Measurements from ENCODE around the gene MRPS18A. TPM values are rescaled to one million over a fixed set of nuclear protein-coding genes. Genes with fewer than 3 reads are reported as not detected.

MRPS18A gene
- total and polyA plus RNA-seq, 2 of the 13 experiments (the other 11 are each of a cell fraction or from before 2014, with no cell fraction given), result 87.8 to 89.1 TPM

GRCh38 chr6:43635387-43636307, 51.9 kb downstream of the MRPS18A start, which contains the start of gene MAD2L1BP (continued):
- TF ChIP-seq ARID4A (CRISPR knock-in tag; IDR thresholded peaks at IDR 0.05; ENCODE audit: borderline replicate concordance), result peak; percentile 95
- peak; percentile 87 for TF ChIP-seq IKZF4 (CRISPR knock-in tag; IDR thresholded peaks at IDR 0.05; ENCODE audit: borderline replicate concordance, low read depth, not compliant biosample characterization)
- TF ChIP-seq ZSCAN22 (CRISPR knock-in tag; IDR thresholded peaks at IDR 0.05), result no peak; the same call in 1 of the 2 replicates
- TF ChIP-seq NFE2L2 (IDR thresholded peaks at IDR 0.05; ENCODE audit: low read length), result no peak
- TF ChIP-seq ZNF567 (CRISPR knock-in tag; IDR thresholded peaks at IDR 0.05; ENCODE audit: borderline replicate concordance), result no peak; the same call in 1 of the 2 replicates
- TF ChIP-seq ZFP91 (CRISPR knock-in tag; IDR thresholded peaks at IDR 0.05; ENCODE audit: borderline replicate concordance), result peak; percentile 96
- peak; percentile 56; the same call in 1 of the 2 replicates for TF ChIP-seq ZNF343 (CRISPR knock-in tag; IDR thresholded peaks at IDR 0.05)
- no peak for TF ChIP-seq MAFG (CRISPR knock-in tag; IDR thresholded peaks at IDR 0.05)
- peak; percentile 79 for TF ChIP-seq RXRA (CRISPR knock-in tag; IDR thresholded peaks at IDR 0.05)
- 0 out of 2 replicates have a peak, but pooled peaks have one; percentile 65 for TF ChIP-seq DNMT1 (CRISPR knock-in tag; IDR thresholded peaks at IDR 0.05)
- TF ChIP-seq RBM22 (optimal IDR thresholded peaks at IDR 0.05; ENCODE audit: low read length), result peak; percentile 60
- TF ChIP-seq MLXIP (CRISPR knock-in tag; IDR thresholded peaks at IDR 0.05; ENCODE audit: borderline replicate concordance), result 0 out of 2 replicates have a peak, but pooled peaks have one; percentile 88
- 0 out of 2 replicates have a peak, but pooled peaks have one; percentile 58 for TF ChIP-seq ZNF512 (CRISPR knock-in tag; IDR thresholded peaks at IDR 0.05)
- TF ChIP-seq ISL2 (CRISPR knock-in tag; IDR thresholded peaks at IDR 0.05), result peak; percentile 69; the same call in 1 of the 2 replicates
- TF ChIP-seq ZNF605 (CRISPR knock-in tag; IDR thresholded peaks at IDR 0.05), result peak; percentile 91
- no peak for TF ChIP-seq PAX8 (CRISPR knock-in tag; IDR thresholded peaks at IDR 0.05; ENCODE audit: borderline replicate concordance)
- TF ChIP-seq ZNF552 (CRISPR knock-in tag; IDR thresholded peaks at IDR 0.05; ENCODE audit: borderline replicate concordance), result peak; percentile 50; the same call in 1 of the 2 replicates

Data from HepG2 (cell line).